OCI-LY7 (cell line): Measurements from ENCODE around the gene THBD. TPM values are rescaled to one million over a fixed set of nuclear protein-coding genes. Genes with fewer than 3 reads are reported as not detected.

ENCODE experiments used
- BruUV-seq: library from RNA; stranded (reverse); fragments of 400-500 nt; replicated peaks from 2 replicates; lab custom pipeline; 2021; lab: Mats Ljungman, UMichigan
- CTCF ChIA-PET: fragments of 300-600 bp; sonication (Branson Sonifier 250); formaldehyde crosslinking; loops from one replicate; lab custom pipeline; 2022; ENCODE audit warnings: antibody characterized with exemption; ENCODE audit not compliant: unreplicated experiment; lab: Charles Lee
- POLR2A ChIA-PET: fragments of 300-600 bp; sonication (Branson Sonifier 250); formaldehyde crosslinking; loops from one replicate; lab custom pipeline; 2022; ENCODE audit warnings: antibody characterized with exemption; lab: Charles Lee
- DNase-seq: peaks from one replicate; pipeline ENCODE4 v3.0.0-alpha.2; 2015; ENCODE audit warnings: low spot score
- H2AFZ ChIP-seq: fragments of 200-600 bp; sonication (generic), shearing (Covaris generic); 2 replicates; pipeline ENCODE4 v1.6.1; 2014; ENCODE audit warnings: mild to moderate bottlenecking, antibody characterized with exemption, low read length, moderate library complexity
- H3K27ac ChIP-seq: fragments of 200-600 bp; sonication (generic); 2 replicates; pipeline ENCODE4 v1.5.1; 2014; ENCODE audit warnings: mixed run types, low read depth, mild to moderate bottlenecking, moderate library complexity, low read length, inconsistent platforms; ENCODE audit not compliant: poor library complexity, severe bottlenecking
- H3K36me3 ChIP-seq: fragments of 200-600 bp; sonication (generic); 2 replicates; pipeline ENCODE4 v1.6.1; 2014; ENCODE audit warnings: mild to moderate bottlenecking, antibody characterized with exemption, low read length, moderate library complexity, mixed read lengths; ENCODE audit not compliant: insufficient read depth
- H3K4me1 ChIP-seq: fragments of 200-600 bp; sonication (generic); 2 replicates; pipeline ENCODE4 v1.5.1; 2014; ENCODE audit warnings: mild to moderate bottlenecking, low read length; ENCODE audit not compliant: insufficient read depth, poor library complexity, severe bottlenecking
- H3K4me2 ChIP-seq: fragments of 200-600 bp; sonication (generic); 2 replicates; pipeline ENCODE4 v1.6.1; 2014; ENCODE audit warnings: mild to moderate bottlenecking, low read length
- H3K4me3 ChIP-seq: fragments of 200-600 bp; sonication (generic); 2 replicates; pipeline ENCODE4 v1.5.1; 2014; ENCODE audit warnings: mild to moderate bottlenecking, low read depth, low read length; ENCODE audit not compliant: poor library complexity, severe bottlenecking
- H3K79me2 ChIP-seq: fragments of 200-600 bp; sonication (generic); 2 replicates; pipeline ENCODE4 v1.6.1; 2016; ENCODE audit warnings: low read depth, mild to moderate bottlenecking, low read length, moderate library complexity, mixed read lengths; ENCODE audit not compliant: insufficient read depth
- H3K9me2 ChIP-seq: fragments of 200-600 bp; sonication (generic); 2 replicates; pipeline ENCODE4 v1.6.1; 2016; ENCODE audit warnings: mild to moderate bottlenecking, low read length, mixed read lengths; ENCODE audit not compliant: insufficient read depth
- H3K9me3 ChIP-seq: fragments of 200-600 bp; sonication (generic); 2 replicates; pipeline ENCODE4 v1.6.1; 2014; ENCODE audit warnings: mild to moderate bottlenecking, mixed run types, low read length, mixed read lengths
- H4K20me1 ChIP-seq: fragments of 200-600 bp; sonication (generic); 2 replicates; pipeline ENCODE4 v1.6.1; 2014; ENCODE audit warnings: mild to moderate bottlenecking, antibody characterized with exemption, low read length, moderate library complexity, mixed read lengths; ENCODE audit not compliant: insufficient read depth
- EZH2phosphoT487 ChIP-seq: fragments of 200-600 bp; sonication (generic); IDR thresholded peaks from 2 replicates; pipeline ENCODE4 v1.6.1; 2018; ENCODE audit warnings: low read depth, borderline replicate concordance, mild to moderate bottlenecking, mixed run types, antibody characterized with exemption, low read length, moderate library complexity, mixed read lengths
- intact Hi-C: fragments of 100-400 bp; cut with micrococcal nuclease; formaldehyde crosslinking; loops from one replicate; pipeline ENCODE4 v1.10.0; 2022; ENCODE audit not compliant: unreplicated experiment
- total RNA-seq, 2 experiments: library from RNA; depleted of rRNA in 1 of 2; stranded (reverse); fragments of >200 nt in 1 of 2; shearing (Covaris generic) in 1 of 2; gene quantifications; 2 replicates each; pipeline ENCODE4 v1.2.3, GENCODE V29; 2014 to 2022
- TF ChIP-seq, protein P1 (sequence below): fragments of 200-600 bp; sonication (generic); conservative IDR thresholded peaks from 2 replicates; pipeline ENCODE4 v1.5.1; 2014; ENCODE audit warnings: mild to moderate bottlenecking, antibody characterized with exemption, low read length, moderate library complexity, mixed read lengths

Gene THBD
- total RNA-seq, 2 experiments from 2014 or later: not detected

GRCh38 chr20:23010096-23010495 lies 39.4 kb downstream of the THBD start:
- no peak overlapping the region for H3K4me2 ChIP-seq
- intact Hi-C loops: no loop called here
- no peaks in the 10 kb centered on the region for H3K9me3 ChIP-seq
- no peaks in the 10 kb centered on the region for H3K9me2 ChIP-seq
- H2AFZ ChIP-seq: no peak overlapping the region
- no peak overlapping the region for H3K27ac ChIP-seq
- no peaks in the 10 kb centered on the region for H4K20me1 ChIP-seq
- no TSS peak for BruUV-seq
- no peak overlapping the region for H3K4me3 ChIP-seq
- H3K36me3 ChIP-seq: no peaks in the 10 kb centered on the region
- no peak for DNase-seq
- CTCF ChIA-PET: no interaction called here
- no peak for TF ChIP-seq EZH2phosphoT487
- TF ChIP-seq, protein P1, sequence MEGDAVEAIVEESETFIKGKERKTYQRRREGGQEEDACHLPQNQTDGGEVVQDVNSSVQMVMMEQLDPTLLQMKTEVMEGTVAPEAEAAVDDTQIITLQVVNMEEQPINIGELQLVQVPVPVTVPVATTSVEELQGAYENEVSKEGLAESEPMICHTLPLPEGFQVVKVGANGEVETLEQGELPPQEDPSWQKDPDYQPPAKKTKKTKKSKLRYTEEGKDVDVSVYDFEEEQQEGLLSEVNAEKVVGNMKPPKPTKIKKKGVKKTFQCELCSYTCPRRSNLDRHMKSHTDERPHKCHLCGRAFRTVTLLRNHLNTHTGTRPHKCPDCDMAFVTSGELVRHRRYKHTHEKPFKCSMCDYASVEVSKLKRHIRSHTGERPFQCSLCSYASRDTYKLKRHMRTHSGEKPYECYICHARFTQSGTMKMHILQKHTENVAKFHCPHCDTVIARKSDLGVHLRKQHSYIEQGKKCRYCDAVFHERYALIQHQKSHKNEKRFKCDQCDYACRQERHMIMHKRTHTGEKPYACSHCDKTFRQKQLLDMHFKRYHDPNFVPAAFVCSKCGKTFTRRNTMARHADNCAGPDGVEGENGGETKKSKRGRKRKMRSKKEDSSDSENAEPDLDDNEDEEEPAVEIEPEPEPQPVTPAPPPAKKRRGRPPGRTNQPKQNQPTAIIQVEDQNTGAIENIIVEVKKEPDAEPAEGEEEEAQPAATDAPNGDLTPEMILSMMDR: no peak
- no peaks in the 10 kb centered on the region for H3K79me2 ChIP-seq
- POLR2A ChIA-PET: no interaction called here
- H3K4me1 ChIP-seq: no peaks in the 10 kb centered on the region

- Histone ChIP-seq H2AFZ (no peak overlapping the region), H3K4me2 (no peak overlapping the region), H3K4me3 (no peak overlapping the region), H3K27ac (no peak overlapping the region), H4K20me1 (no peaks in the 10 kb centered on the region), H3K36me3 (no peaks in the 10 kb centered on the region), H3K4me1 (no peaks in the 10 kb centered on the region), H3K79me2 (no peaks in the 10 kb centered on the region), H3K9me3 (no peaks in the 10 kb centered on the region), H3K9me2 (no peaks in the 10 kb centered on the region)
- no peak for DNase-seq
- intact Hi-C loops: no loop called here
- CTCF ChIA-PET: no interaction called here
- no TSS peak for BruUV-seq
- TF ChIP-seq, protein P1: no peak
- no peak for TF ChIP-seq EZH2phosphoT487
- POLR2A ChIA-PET: no interaction called here
Measured at GRCh38 chr20:23009636-23010035, 39.8 kb downstream of the THBD start.

GRCh38 chr20:23008667-23009066 lies 40.8 kb downstream of the THBD start:
- ChIA-PET CTCF (no interaction called here), POLR2A (no interaction called here)
- Histone ChIP-seq H3K79me2 (no peaks in the 10 kb centered on the region), H3K4me3 (no peak overlapping the region), H3K9me3 (no peaks in the 10 kb centered on the region), H3K4me1 (no peaks in the 10 kb centered on the region), H3K36me3 (no peaks in the 10 kb centered on the region), H3K27ac (no peak overlapping the region), H2AFZ (no peak overlapping the region), H3K9me2 (no peaks in the 10 kb centered on the region), H3K4me2 (no peak overlapping the region), H4K20me1 (no peaks in the 10 kb centered on the region)
- DNase-seq: no peak
- TF ChIP-seq, protein P1: no peak
- TF ChIP-seq EZH2phosphoT487: no peak
- intact Hi-C loops: no loop called here
- no TSS peak for BruUV-seq
